Lung microvascular endothelial cell (primary cell): ENCODE results near the gene SPOCK3. TPM values are rescaled to one million over a fixed set of nuclear protein-coding genes. Genes with fewer than 3 reads are reported as not detected.
"Not testable (repeated sequence)": the region's sequence is repeated elsewhere in the genome, so short reads cannot be mapped to it uniquely, and the experiment has no call there.

Source experiments
- DNase-seq, 2 donors: peaks; one replicate each; pipeline versions ENCODE4 v3.0.0 to v3.0.0-alpha.2; 2010; ENCODE audit warnings: low read depth in 2 of 2
- total RNA-seq: library from RNA; depleted of rRNA; stranded (reverse); fragments of >200 nt; gene quantifications from 2 replicates; pipeline ENCODE4 v1.2.1, GENCODE V29; 2014

SPOCK3 gene
- total RNA-seq, 1 donor from 2014 or later: not detected

- DNase-seq: no peak
These were observed 268.7 kb downstream of the SPOCK3 start for GRCh38 chr4:166965562-166965961.

- DNase-seq: no peak
These were observed 276.8 kb downstream of the SPOCK3 start for GRCh38 chr4:166957451-166957850.

GRCh38 chr4:166956484-166956883 is 277.8 kb downstream of the SPOCK3 start:
- no peak for DNase-seq

GRCh38 chr4:166941629-166942028 is 292.7 kb downstream of the SPOCK3 start:
- DNase-seq: no peak

GRCh38 chr4:166930464-166930863 is 303.8 kb downstream of the SPOCK3 start:
- no peak for DNase-seq

GRCh38 chr4:166924424-166924823 is 309.9 kb downstream of the SPOCK3 start:
- no peak for DNase-seq

GRCh38 chr4:166913926-166914325 is 320.4 kb downstream of the SPOCK3 start:
- DNase-seq: no peak

GRCh38 chr4:166903408-166903807 is 330.9 kb downstream of the SPOCK3 start:
- no peak for DNase-seq

- no peak for DNase-seq
These were observed 331.4 kb downstream of the SPOCK3 start for GRCh38 chr4:166902941-166903340.

- no peak for DNase-seq
These were observed 338.0 kb downstream of the SPOCK3 start for GRCh38 chr4:166896254-166896653.

- no peak for DNase-seq
These were observed 338.5 kb downstream of the SPOCK3 start for GRCh38 chr4:166895771-166896170.

GRCh38 chr4:166887457-166887856 is 346.8 kb downstream of the SPOCK3 start:
- no peak for DNase-seq

- DNase-seq: no peak
These were observed 347.6 kb downstream of the SPOCK3 start for GRCh38 chr4:166886718-166887117.

GRCh38 chr4:166882221-166882620 is 352.1 kb downstream of the SPOCK3 start:
- DNase-seq: no peak

GRCh38 chr4:166875821-166876220 is 358.5 kb downstream of the SPOCK3 start:
- DNase-seq: no peak

GRCh38 chr4:166862032-166862431 is 372.3 kb downstream of the SPOCK3 start:
- no peak for DNase-seq

- not testable (repeated sequence) for DNase-seq
These were observed 383.9 kb downstream of the SPOCK3 start for GRCh38 chr4:166850398-166850797.

GRCh38 chr4:166846939-166847338 is 387.4 kb downstream of the SPOCK3 start:
- DNase-seq: no peak

- DNase-seq: no peak
These were observed 391.5 kb downstream of the SPOCK3 start for GRCh38 chr4:166842795-166843261.

GRCh38 chr4:166839615-166840251 is 394.6 kb downstream of the SPOCK3 start:
- no peak for DNase-seq

GRCh38 chr4:166838975-166839614 is 395.2 kb downstream of the SPOCK3 start:
- DNase-seq: no peak

- DNase-seq: no peak
These were observed 397.4 kb downstream of the SPOCK3 start for GRCh38 chr4:166836865-166837264.

- no peak for DNase-seq
These were observed 406.7 kb downstream of the SPOCK3 start for GRCh38 chr4:166827629-166828028.
